HL-60 (cell line): ENCODE data around the gene GLIS1.

ENCODE experiments used
- DNase-seq, 2 experiments: peaks; one replicate each; pipeline ENCODE4 v3.0.0-alpha.2; 2010 to 2020; ENCODE audit warnings: low read depth in 1 of 2, low spot score in 1 of 2
- H3K27ac ChIP-seq: fragments of 250-450 bp; sonication (Bioruptor Pico); replicated peaks from 2 replicates; pipeline ENCODE4 v1.5.1; 2020; ENCODE audit warnings: mild to moderate bottlenecking, moderate library complexity
- H3K27me3 ChIP-seq: fragments of 250-450 bp; sonication (Bioruptor Pico); 2 replicates; pipeline ENCODE4 v1.5.1; 2021; ENCODE audit warnings: mild to moderate bottlenecking, moderate library complexity; ENCODE audit not compliant: insufficient read depth, poor library complexity, severe bottlenecking
- H3K4me3 ChIP-seq: replicated peaks from 2 replicates; pipeline ENCODE4 v1.5.1; 2011; ENCODE audit warnings: mild to moderate bottlenecking, control low read depth, low read length; ENCODE audit not compliant: insufficient read depth
- GABPA ChIP-seq: IDR thresholded peaks from 2 replicates; pipeline ENCODE4 v1.6.1; 2012; ENCODE audit warnings: low read depth
- POLR2AphosphoS5 ChIP-seq: IDR thresholded peaks from 2 replicates; pipeline ENCODE4 v1.6.1; 2012; ENCODE audit warnings: low read depth
- SPI1 ChIP-seq: IDR thresholded peaks from 2 replicates; pipeline ENCODE4 v1.6.1; 2012; ENCODE audit warnings: low read depth, mild to moderate bottlenecking, borderline replicate concordance
- TF ChIP-seq, protein P1 (sequence below): IDR thresholded peaks from one replicate; pipeline ENCODE4 v1.5.1; 2011; ENCODE audit warnings: low read length, control low read depth, inconsistent platforms; ENCODE audit not compliant: insufficient read depth
- TF ChIP-seq, protein P2 (sequence below): IDR thresholded peaks from 2 replicates; pipeline ENCODE4 v1.6.1; 2012; ENCODE audit warnings: low read depth; ENCODE audit not compliant: insufficient replicate concordance

GLIS1 gene

DNA sequence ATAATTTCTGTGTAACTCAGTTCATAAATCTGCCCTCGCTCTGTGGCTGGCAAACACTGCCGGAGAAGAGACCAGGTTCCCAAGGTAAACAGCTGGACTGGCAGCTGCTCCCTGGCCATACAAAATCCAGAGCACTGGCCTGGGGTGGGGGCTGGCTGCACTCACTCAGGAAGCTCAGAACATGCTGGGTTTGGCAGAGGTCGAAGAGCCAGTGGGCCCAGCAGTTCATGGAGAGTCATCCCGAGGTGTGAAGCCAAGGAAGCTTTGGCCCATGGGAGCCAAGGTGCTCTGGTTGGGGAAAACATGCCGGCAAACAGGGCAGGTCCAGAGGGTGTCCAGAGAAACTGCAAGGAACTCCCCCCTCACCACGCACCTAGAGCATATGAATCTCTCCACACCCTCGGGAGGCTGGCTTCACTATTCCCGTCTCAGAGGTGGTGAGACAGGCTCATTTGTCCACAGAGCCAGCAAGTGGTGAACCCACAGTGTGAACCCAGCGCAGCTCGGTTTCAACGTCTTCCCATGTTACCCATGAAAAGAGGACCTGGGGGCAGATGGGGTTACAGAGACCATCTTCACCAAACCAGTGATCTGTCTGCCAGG, 177.4 kb downstream of the GLIS1 start:
- H3K27me3 ChIP-seq: peaks cover 17% of the 10 kb centered on the region
- no peak for DNase-seq
- H3K27ac ChIP-seq: no peak overlapping the region
- TF ChIP-seq, protein P1, sequence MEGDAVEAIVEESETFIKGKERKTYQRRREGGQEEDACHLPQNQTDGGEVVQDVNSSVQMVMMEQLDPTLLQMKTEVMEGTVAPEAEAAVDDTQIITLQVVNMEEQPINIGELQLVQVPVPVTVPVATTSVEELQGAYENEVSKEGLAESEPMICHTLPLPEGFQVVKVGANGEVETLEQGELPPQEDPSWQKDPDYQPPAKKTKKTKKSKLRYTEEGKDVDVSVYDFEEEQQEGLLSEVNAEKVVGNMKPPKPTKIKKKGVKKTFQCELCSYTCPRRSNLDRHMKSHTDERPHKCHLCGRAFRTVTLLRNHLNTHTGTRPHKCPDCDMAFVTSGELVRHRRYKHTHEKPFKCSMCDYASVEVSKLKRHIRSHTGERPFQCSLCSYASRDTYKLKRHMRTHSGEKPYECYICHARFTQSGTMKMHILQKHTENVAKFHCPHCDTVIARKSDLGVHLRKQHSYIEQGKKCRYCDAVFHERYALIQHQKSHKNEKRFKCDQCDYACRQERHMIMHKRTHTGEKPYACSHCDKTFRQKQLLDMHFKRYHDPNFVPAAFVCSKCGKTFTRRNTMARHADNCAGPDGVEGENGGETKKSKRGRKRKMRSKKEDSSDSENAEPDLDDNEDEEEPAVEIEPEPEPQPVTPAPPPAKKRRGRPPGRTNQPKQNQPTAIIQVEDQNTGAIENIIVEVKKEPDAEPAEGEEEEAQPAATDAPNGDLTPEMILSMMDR: no peak
- TF ChIP-seq GABPA (no peak), SPI1 (no peak), POLR2AphosphoS5 (no peak)
- TF ChIP-seq, protein P2, sequence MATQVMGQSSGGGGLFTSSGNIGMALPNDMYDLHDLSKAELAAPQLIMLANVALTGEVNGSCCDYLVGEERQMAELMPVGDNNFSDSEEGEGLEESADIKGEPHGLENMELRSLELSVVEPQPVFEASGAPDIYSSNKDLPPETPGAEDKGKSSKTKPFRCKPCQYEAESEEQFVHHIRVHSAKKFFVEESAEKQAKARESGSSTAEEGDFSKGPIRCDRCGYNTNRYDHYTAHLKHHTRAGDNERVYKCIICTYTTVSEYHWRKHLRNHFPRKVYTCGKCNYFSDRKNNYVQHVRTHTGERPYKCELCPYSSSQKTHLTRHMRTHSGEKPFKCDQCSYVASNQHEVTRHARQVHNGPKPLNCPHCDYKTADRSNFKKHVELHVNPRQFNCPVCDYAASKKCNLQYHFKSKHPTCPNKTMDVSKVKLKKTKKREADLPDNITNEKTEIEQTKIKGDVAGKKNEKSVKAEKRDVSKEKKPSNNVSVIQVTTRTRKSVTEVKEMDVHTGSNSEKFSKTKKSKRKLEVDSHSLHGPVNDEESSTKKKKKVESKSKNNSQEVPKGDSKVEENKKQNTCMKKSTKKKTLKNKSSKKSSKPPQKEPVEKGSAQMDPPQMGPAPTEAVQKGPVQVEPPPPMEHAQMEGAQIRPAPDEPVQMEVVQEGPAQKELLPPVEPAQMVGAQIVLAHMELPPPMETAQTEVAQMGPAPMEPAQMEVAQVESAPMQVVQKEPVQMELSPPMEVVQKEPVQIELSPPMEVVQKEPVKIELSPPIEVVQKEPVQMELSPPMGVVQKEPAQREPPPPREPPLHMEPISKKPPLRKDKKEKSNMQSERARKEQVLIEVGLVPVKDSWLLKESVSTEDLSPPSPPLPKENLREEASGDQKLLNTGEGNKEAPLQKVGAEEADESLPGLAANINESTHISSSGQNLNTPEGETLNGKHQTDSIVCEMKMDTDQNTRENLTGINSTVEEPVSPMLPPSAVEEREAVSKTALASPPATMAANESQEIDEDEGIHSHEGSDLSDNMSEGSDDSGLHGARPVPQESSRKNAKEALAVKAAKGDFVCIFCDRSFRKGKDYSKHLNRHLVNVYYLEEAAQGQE: no peak
- no peak overlapping the region for H3K4me3 ChIP-seq

DNA sequence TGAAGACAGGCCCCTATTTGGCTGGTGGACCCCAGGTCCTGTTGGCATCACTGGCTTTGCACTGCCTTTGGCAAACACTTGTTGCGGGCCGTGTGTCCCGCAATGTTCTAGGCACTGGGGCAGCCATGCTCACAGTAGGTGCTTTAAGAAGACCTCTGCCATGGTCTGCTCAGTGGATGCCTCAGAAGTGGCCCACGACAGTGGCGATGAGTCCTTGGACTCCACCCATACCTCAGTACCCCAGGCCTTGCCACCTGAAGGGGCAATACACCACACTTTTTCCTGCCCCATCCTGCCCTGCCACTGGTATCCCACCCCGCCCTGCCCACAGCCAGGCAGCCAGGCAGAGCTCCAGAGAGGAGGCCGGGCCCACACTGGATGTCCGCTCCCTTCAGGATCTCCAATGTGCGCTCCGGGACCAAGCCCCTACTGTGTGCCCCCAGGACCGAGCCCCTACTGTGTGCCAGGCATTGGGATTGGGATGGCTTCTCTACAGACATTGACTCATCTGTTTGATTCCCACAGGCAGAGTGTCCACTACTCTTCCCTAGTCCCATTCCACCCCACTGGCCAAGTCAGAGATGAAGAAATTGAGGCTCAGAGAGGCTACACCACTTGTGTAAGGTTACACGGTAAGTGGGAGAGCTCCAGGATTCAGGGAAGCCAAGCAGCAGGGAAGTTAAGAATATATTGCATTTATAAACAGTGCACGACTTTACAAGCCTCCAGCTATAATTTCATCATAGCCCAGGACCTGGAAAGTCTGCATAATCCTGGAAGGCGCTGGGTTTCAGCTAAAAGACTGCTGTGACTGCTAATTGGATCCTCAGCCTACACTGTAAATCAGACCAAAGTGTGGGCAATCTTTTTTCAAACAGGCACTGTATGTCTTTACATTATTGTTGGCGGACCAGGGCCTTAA, 178.1 kb downstream of the GLIS1 start:
- Histone ChIP-seq H3K27ac (no peak overlapping the region), H3K4me3 (no peak overlapping the region), H3K27me3 (peaks cover 17% of the 10 kb centered on the region)
- DNase-seq: no peak
- TF ChIP-seq SPI1 (no peak), GABPA (no peak)

DNA sequence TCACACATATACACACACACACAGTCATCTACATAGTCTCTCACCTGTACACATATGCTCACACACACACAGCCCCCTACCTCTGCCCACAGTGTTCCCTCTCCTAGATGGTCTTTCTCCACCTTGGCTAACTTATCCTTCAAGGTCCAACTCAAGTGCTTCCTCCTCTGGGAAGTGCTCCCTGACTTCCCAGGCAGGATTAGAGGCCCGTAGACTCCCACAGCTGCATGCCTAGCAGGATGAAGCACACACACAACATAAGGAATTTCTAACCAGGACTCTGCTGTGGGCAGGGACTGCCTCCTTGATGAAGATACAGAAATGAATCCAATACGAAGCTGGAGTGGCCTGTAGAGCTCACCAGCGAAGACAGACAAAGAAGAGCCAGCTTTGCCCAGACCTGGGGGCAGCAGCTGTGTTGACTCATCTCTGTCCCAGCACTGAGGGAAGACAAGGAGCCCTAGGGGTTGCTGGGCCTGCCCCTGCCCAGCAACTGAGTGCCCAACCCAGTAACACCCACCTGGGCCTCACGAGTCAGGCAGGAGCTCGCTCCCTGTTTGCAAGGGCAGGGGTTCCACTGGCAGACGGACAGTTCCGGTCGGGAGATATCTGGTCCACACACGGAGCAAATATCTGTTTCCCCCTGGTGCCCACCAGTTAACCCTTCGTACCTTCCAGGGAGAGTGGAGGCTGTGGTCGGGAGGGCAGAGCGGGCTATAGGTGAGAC, 178.9 kb downstream of the GLIS1 start:
- Histone ChIP-seq H3K27ac (no peak overlapping the region), H3K4me3 (no peak overlapping the region), H3K27me3 (peaks cover 13% of the 10 kb centered on the region)
- DNase-seq: no peak
- TF ChIP-seq GABPA (no peak), POLR2AphosphoS5 (no peak), SPI1 (no peak)
- TF ChIP-seq, protein P1: no peak
- TF ChIP-seq, protein P2: no peak

DNA sequence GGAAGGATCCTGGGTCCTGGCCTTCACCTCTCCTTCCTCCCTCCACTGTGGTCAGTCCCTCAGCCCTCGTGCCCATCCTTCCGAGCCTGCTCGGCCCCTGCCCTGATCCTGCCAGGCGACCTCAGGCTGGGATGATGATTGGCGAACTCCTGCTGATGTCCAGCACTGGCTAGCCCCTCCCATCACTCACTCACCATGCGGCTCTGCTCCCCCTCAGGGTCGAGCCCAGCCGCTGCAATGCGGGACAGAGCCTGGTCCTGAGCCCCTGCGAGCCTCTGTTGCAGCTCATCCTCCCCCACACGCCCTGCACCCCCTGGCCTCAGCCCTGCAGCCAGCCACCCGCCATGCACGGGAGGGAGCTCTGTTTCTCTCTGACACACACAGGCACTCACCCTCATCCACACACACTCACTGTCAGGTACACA, 179.6 kb downstream of the GLIS1 start:
- Histone ChIP-seq H3K27me3 (peaks cover 13% of the 10 kb centered on the region), H3K4me3 (no peak overlapping the region), H3K27ac (no peak overlapping the region)
- no peak for DNase-seq
- no peak for TF ChIP-seq POLR2AphosphoS5
- TF ChIP-seq, protein P1: no peak
- no peak for TF ChIP-seq GABPA
- TF ChIP-seq, protein P2: no peak
- no peak for TF ChIP-seq SPI1
